NCI-H226 (cell line): ENCODE data around the gene REEP2.
"Not testable (repeated sequence)": the region's sequence is repeated elsewhere in the genome, so short reads cannot be mapped to it uniquely, and the experiment has no call there.

Experiments
- DNase-seq: peaks from one replicate; pipeline ENCODE4 v3.0.0-alpha.2; 2015

Gene REEP2

GRCh38 chr5:138466125-138466899 is 27.5 kb downstream of the REEP2 start:
- DNase-seq = no peak

DNA sequence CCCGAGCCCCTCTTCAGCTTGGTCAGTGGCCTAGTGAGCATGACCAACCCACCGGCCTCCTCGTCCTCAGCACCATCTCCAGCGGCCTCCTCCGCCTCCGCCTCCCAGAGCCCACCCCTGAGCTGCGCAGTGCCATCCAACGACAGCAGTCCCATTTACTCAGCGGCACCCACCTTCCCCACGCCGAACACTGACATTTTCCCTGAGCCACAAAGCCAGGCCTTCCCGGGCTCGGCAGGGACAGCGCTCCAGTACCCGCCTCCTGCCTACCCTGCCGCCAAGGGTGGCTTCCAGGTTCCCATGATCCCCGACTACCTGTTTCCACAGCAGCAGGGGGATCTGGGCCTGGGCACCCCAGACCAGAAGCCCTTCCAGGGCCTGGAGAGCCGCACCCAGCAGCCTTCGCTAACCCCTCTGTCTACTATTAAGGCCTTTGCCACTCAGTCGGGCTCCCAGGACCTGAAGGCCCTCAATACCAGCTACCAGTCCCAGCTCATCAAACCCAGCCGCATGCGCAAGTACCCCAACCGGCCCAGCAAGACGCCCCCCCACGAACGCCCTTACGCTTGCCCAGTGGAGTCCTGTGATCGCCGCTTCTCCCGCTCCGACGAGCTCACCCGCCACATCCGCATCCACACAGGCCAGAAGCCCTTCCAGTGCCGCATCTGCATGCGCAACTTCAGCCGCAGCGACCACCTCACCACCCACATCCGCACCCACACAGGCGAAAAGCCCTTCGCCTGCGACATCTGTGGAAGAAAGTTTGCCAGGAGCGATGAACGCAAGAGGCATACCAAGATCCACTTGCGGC is 28.2 kb downstream of the REEP2 start:
- no peak for DNase-seq

- DNase-seq = no peak
Measured at GRCh38 chr5:138467711-138468132, 28.9 kb downstream of the REEP2 start.

DNA sequence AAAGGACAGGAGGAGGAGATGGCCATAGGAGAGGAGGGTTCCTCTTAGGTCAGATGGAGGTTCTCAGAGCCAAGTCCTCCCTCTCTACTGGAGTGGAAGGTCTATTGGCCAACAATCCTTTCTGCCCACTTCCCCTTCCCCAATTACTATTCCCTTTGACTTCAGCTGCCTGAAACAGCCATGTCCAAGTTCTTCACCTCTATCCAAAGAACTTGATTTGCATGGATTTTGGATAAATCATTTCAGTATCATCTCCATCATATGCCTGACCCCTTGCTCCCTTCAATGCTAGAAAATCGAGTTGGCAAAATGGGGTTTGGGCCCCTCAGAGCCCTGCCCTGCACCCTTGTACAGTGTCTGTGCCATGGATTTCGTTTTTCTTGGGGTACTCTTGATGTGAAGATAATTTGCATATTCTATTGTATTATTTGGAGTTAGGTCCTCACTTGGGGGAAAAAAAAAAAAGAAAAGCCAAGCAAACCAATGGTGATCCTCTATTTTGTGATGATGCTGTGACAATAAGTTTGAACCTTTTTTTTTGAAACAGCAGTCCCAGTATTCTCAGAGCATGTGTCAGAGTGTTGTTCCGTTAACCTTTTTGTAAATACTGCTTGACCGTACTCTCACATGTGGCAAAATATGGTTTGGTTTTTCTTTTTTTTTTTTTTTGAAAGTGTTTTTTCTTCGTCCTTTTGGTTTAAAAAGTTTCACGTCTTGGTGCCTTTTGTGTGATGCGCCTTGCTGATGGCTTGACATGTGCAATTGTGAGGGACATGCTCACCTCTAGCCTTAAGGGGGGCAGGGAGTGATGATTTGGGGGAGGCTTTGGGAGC is 29.5 kb downstream of the REEP2 start:
- no peak for DNase-seq

- DNase-seq = no peak
Measured at GRCh38 chr5:138468966-138469539, 30.2 kb downstream of the REEP2 start.

DNA sequence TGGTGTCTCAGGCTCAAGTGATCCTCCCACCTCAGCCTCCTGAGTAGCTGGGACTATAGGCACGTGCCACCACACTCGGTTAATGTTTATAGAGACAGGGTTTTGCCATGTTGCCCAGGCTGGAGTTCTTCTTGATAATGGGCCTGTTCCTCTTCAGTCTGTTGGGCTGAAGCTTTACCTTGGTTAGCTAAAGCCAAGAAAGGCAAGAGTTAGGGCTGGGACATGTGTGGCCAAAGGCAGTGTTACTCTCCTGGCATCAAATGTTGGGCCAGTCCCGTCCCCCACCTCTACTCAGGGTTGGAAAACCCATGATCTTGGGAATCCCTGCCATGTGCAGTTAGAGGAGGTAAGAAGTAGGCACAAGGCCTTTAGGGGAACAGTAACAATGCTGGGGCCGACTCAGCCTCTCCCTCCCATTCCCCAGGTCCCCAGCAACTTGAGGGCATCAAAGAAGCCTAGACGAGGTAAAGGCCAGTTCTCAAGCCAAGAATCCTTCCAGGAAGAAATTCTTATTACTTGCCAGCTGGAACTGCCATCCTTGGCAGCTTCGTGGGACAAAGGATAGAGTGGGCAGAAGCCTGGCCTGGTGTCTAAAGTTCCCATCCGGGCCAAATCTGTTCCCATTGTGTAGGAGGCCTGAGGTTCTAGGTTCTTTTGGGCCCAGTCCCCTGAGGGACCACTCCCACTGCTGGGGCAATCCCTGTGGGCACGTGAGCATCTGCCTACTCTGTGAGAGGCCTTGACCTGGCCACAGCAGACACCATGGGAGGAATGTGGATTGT is 30.9 kb downstream of the REEP2 start:
- DNase-seq = no peak

GRCh38 chr5:138470322-138471051 is 31.6 kb downstream of the REEP2 start:
- DNase-seq = no peak

- no peak for DNase-seq
Measured at GRCh38 chr5:138471052-138471361, 32.1 kb downstream of the REEP2 start.

- no peak for DNase-seq
Measured at GRCh38 chr5:138472353-138472752, 33.5 kb downstream of the REEP2 start.

DNA sequence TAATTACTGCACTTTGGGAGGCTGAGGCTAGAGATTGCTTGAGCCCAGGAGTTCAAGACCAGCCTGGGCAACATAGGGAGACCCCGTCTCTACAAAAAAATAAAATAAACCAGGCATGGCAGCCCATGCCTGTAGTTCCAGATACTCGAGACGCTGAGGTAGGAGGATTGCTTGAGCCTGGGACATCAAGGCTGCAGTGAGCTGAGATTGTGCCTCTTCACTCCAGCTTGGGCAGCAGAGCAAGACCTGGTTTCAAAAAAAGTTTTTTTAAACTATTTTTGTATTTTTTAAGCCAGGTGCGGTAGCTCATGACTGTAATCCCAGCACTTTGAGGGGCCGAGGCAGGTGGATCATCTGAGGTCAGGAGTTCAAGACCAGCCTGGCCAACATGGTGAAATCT is 34.3 kb downstream of the REEP2 start:
- DNase-seq = not testable (repeated sequence)

DNA sequence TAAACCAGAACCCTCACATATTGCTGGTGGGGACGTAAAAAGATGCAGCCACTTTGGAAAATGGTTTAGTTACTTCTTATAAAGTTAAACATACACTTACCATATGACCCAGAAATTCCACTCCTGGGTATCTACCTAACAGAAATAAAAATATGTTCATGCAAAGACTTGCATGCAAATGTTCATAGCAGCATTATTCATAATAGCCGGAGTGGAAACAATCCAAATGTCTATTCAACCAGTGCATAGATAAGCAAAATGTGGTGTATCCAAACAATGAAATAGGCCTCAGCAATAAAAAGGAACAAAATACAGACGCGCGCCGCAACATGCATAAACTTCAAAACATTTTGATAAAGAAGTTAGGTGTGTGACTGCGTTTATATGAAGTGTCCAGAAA is 38.1 kb downstream of the REEP2 start:
- DNase-seq = no peak

DNA sequence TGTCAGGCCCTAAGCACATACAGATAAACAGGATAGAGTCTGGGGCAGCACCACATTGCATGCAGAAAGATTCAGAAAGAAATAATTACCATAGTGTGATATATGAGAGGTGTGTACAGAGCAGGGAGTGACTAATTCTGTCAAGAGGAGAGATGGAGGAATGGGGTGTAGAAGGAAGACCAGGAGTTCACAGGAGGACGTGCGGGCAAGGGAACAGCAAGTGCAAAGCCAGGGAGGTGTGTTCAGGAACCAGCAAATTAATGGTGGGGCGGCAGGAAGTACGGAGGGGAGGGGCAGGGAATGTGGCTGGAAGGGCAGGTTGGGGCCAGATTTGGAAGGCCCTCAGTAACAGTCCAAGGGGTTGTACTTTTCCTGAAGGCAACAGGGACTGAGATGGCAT is 43.8 kb downstream of the REEP2 start:
- no peak for DNase-seq

DNA sequence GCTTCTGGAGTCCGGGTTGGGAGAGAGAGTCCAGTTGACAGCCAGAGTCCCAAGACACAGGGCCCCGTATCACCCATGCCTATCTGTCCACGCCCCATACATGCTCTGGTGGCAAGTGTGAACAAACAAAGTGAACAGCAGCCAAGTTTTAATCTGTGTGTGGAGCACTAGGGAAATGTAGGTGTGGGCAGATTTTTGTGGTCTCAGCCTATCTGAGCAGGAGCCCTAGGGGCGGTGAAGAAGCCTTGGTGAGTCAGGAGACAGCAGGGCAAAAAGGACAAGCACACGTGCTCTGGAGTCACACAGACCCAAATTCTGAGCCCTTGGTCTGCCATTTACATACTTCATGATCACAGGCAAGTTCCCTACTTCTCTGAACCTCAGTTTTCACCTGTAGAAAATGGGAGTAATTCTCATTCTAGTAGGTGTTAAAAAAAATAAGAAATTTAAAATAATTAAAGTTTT is 49.7 kb downstream of the REEP2 start:
- DNase-seq = peak; percentile 73

GRCh38 chr5:138489683-138490061 is 50.8 kb downstream of the REEP2 start:
- DNase-seq = no peak

GRCh38 chr5:138490648-138491283 is 51.9 kb downstream of the REEP2 start:
- DNase-seq = no peak

- no peak for DNase-seq
Measured at GRCh38 chr5:138491284-138491648, 52.4 kb downstream of the REEP2 start.

DNA sequence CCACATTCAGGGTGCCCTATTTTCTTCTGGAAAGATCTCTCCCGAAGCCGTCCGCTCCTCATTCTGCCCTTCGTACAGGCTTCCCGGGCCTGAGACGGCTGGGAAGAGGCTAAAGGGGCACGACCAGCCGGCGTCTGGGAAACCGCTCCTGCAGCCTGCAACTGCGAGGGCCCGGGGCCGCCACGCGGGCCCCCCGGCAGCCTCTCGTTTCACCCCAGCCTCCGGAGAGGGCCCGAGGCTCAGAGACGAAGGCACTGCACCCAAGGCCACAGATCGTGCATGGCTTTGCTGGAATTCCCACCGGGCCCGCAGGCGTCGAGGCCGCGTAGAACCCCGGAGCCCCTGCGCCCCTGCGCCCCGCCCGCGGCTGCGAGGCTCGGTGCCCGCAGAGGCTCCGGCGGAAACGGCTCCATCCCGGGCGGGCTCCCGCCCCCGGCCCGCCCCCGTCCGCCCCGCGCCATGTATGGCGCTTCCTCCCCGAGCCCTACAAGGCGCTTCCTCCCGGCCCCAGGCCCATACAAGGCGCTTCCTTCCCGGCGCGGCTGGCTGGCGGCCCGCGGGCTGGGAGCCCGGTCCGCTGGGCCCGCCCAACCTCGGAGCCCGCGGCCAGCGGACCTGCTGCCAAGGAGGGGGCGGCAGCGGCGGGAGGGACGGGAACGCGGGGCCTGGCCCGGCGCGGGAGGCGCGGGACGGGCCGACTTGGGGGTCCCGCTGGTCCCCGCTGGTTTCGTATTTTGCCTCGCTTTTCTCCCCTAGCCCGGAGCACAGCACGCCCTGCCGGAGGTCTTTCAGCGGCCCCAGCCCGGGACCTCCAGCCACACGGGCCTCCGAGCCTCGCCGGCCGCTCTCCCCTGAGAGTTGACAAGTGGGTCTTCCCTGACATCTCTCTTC is 53.1 kb downstream of the REEP2 start:
- DNase-seq = peak; percentile 90

- DNase-seq = no peak
Measured at GRCh38 chr5:138492560-138493045, 53.7 kb downstream of the REEP2 start.

GRCh38 chr5:138495351-138495750 is 56.5 kb downstream of the REEP2 start:
- DNase-seq = no peak
